ENCODE data around the gene CYP24A1. TPM values are rescaled to one million over a fixed set of nuclear protein-coding genes. Genes with fewer than 3 reads are reported as not detected.

Gene CYP24A1
- total and polyA plus RNA-seq, 2 of the 13 experiments (the other 11 are each of a cell fraction or from before 2014, with no cell fraction given) = 9.4 to 32.7 TPM

DNA sequence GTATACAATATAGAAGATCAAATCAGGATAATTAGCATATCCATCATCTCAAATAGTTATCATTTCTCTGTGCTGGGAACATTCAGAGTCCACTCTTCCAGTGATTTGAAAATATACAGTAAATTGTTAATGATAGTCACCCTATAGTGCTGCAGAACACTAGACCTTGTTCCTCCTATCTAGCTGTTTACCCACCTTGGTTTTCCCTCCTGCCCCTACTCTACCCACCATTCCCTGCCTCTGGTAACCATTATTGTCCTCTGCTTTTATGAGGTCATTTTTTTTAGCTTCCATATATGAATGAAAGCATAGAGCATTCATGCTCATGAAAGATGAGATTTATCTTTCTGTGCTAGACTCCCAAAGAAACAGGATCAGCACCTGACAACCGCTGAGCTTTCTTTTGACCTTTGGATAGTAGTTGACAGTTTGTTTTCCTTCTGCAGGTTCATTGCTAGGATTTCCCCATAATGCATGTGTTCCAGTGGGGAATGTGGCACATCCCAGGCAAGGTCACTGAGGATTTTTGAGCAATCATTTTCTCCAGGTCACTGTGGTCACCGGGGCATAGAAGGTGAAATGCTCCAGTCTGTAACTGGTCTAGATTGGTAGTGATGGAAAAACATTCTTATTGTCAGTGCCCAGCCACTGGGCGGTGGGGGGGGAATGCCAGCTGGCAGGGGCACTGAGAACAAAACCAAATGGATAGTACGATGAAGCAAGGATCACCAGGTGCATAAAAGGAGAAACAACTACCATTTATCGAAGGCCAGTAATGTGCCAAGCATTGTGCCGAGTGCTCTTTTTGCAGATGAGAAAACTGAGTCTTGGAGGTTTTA is 69.8 kb downstream of the CYP24A1 start (continued):
- TF ChIP-seq ZSCAN12 (CRISPR knock-in tag; IDR thresholded peaks at IDR 0.05) = no peak
- TF ChIP-seq, protein P1, sequence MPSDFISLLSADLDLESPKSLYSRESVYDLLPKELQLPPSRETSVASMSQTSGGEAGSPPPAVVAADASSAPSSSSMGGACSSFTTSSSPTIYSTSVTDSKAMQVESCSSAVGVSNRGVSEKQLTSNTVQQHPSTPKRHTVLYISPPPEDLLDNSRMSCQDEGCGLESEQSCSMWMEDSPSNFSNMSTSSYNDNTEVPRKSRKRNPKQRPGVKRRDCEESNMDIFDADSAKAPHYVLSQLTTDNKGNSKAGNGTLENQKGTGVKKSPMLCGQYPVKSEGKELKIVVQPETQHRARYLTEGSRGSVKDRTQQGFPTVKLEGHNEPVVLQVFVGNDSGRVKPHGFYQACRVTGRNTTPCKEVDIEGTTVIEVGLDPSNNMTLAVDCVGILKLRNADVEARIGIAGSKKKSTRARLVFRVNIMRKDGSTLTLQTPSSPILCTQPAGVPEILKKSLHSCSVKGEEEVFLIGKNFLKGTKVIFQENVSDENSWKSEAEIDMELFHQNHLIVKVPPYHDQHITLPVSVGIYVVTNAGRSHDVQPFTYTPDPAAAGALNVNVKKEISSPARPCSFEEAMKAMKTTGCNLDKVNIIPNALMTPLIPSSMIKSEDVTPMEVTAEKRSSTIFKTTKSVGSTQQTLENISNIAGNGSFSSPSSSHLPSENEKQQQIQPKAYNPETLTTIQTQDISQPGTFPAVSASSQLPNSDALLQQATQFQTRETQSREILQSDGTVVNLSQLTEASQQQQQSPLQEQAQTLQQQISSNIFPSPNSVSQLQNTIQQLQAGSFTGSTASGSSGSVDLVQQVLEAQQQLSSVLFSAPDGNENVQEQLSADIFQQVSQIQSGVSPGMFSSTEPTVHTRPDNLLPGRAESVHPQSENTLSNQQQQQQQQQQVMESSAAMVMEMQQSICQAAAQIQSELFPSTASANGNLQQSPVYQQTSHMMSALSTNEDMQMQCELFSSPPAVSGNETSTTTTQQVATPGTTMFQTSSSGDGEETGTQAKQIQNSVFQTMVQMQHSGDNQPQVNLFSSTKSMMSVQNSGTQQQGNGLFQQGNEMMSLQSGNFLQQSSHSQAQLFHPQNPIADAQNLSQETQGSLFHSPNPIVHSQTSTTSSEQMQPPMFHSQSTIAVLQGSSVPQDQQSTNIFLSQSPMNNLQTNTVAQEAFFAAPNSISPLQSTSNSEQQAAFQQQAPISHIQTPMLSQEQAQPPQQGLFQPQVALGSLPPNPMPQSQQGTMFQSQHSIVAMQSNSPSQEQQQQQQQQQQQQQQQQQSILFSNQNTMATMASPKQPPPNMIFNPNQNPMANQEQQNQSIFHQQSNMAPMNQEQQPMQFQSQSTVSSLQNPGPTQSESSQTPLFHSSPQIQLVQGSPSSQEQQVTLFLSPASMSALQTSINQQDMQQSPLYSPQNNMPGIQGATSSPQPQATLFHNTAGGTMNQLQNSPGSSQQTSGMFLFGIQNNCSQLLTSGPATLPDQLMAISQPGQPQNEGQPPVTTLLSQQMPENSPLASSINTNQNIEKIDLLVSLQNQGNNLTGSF (CRISPR knock-in tag; IDR thresholded peaks at IDR 0.05) = no peak
- peak; percentile 100 for TF ChIP-seq FOXO1 (CRISPR knock-in tag; IDR thresholded peaks at IDR 0.05)
- no peak for TF ChIP-seq ZFP36 (IDR thresholded peaks at IDR 0.05; ENCODE audit: borderline replicate concordance, low read depth, low read length, partially characterized antibody)
- TF ChIP-seq ZNF337 (CRISPR knock-in tag; IDR thresholded peaks at IDR 0.05; ENCODE audit: borderline replicate concordance, low read depth) = 0 out of 2 replicates have a peak, but pooled peaks have one; percentile 76
- TF ChIP-seq GLI4 (CRISPR knock-in tag; IDR thresholded peaks at IDR 0.05; ENCODE audit: borderline replicate concordance) = no peak
- no peak for TF ChIP-seq ZNF17 (CRISPR knock-in tag; IDR thresholded peaks at IDR 0.05)
- TF ChIP-seq SMARCE1 (IDR thresholded peaks at IDR 0.05; ENCODE audit: borderline replicate concordance) = no peak
- no peak for TF ChIP-seq PHF20 (CRISPR knock-in tag; IDR thresholded peaks at IDR 0.05)
- TF ChIP-seq ZNF510 (CRISPR knock-in tag; IDR thresholded peaks at IDR 0.05; ENCODE audit: low read depth) = no peak
- TF ChIP-seq EHMT2 (IDR thresholded peaks at IDR 0.05; ENCODE audit: borderline replicate concordance, low read depth, low read length) = peak; percentile 82; the same call in 1 of the 2 replicates
- TF ChIP-seq ZNF468 (CRISPR knock-in tag; IDR thresholded peaks at IDR 0.05) = no peak
- TF ChIP-seq PAWR (CRISPR knock-in tag; IDR thresholded peaks at IDR 0.05; ENCODE audit: borderline replicate concordance) = no peak
- peak; percentile 63; the same call in 1 of the 2 replicates for TF ChIP-seq SNAI1 (CRISPR knock-in tag; IDR thresholded peaks at IDR 0.05; ENCODE audit: borderline replicate concordance)
- TF ChIP-seq ARNT (IDR thresholded peaks at IDR 0.05) = no peak
- TF ChIP-seq, protein P2, sequence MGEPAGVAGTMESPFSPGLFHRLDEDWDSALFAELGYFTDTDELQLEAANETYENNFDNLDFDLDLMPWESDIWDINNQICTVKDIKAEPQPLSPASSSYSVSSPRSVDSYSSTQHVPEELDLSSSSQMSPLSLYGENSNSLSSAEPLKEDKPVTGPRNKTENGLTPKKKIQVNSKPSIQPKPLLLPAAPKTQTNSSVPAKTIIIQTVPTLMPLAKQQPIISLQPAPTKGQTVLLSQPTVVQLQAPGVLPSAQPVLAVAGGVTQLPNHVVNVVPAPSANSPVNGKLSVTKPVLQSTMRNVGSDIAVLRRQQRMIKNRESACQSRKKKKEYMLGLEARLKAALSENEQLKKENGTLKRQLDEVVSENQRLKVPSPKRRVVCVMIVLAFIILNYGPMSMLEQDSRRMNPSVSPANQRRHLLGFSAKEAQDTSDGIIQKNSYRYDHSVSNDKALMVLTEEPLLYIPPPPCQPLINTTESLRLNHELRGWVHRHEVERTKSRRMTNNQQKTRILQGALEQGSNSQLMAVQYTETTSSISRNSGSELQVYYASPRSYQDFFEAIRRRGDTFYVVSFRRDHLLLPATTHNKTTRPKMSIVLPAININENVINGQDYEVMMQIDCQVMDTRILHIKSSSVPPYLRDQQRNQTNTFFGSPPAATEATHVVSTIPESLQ (CRISPR knock-in tag; conservative IDR thresholded peaks at IDR 0.05) = 0 out of 2 replicates have a peak, but pooled peaks have one; percentile 29
- peak; percentile 98 for TF ChIP-seq ZNF816 (CRISPR knock-in tag; IDR thresholded peaks at IDR 0.05; ENCODE audit: borderline replicate concordance)
- TF ChIP-seq, protein P3, sequence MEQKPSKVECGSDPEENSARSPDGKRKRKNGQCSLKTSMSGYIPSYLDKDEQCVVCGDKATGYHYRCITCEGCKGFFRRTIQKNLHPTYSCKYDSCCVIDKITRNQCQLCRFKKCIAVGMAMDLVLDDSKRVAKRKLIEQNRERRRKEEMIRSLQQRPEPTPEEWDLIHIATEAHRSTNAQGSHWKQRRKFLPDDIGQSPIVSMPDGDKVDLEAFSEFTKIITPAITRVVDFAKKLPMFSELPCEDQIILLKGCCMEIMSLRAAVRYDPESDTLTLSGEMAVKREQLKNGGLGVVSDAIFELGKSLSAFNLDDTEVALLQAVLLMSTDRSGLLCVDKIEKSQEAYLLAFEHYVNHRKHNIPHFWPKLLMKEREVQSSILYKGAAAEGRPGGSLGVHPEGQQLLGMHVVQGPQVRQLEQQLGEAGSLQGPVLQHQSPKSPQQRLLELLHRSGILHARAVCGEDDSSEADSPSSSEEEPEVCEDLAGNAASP (CRISPR knock-in tag; IDR thresholded peaks at IDR 0.05; ENCODE audit: borderline replicate concordance) = peak; percentile 100
- TF ChIP-seq HOXD1 (CRISPR knock-in tag; IDR thresholded peaks at IDR 0.05) = peak; percentile 80
- TF ChIP-seq MTA1 (CRISPR knock-in tag; IDR thresholded peaks at IDR 0.05; ENCODE audit: borderline replicate concordance) = peak; percentile 82; the same call in 1 of the 2 replicates
- TF ChIP-seq ZNF878 (CRISPR knock-in tag; IDR thresholded peaks at IDR 0.05) = 0 out of 2 replicates have a peak, but pooled peaks have one; percentile 83
